Measurements from ENCODE around the gene ADIPOR2.

- TF ChIP-seq POLR2A (IDR thresholded peaks at IDR 0.05) (no peak), CTCF (IDR thresholded peaks at IDR 0.05) (no peak)
Observed at GRCh38 chr12:1837541-1838204, 146.8 kb downstream of the ADIPOR2 start.

All from testis (tissue), 2 donors.